ENCODE results near the gene RASGRP1. TPM values are rescaled to one million over a fixed set of nuclear protein-coding genes. Genes with fewer than 3 reads are reported as not detected.
A peak's percentile ranks its signal among the peaks of the same experiment; 100 is the strongest.

RASGRP1 gene
- total RNA-seq, 1 experiment from 2014 or later, result 0.85 TPM

GRCh38 chr15:38474155-38474757 lies 90.4 kb downstream of the RASGRP1 start:
- Histone ChIP-seq H2BK120ac (ENCODE audit: low read depth, low read length, poor library complexity, severe bottlenecking) (no peak overlapping the region), H4K5ac (ENCODE audit: insufficient read length, low read depth, low read length) (no peak overlapping the region), H4K20me1 (ENCODE audit: control insufficient read depth, insufficient read depth, insufficient read length) (no peaks in the 10 kb centered on the region), H3K23ac (ENCODE audit: insufficient read length, low read depth, low read length) (no peak overlapping the region), H2BK5ac (ENCODE audit: insufficient read length, low read length) (no peak overlapping the region), H3K4me1 (ENCODE audit: insufficient read depth, low read length) (no peaks in the 10 kb centered on the region), H2AK5ac (ENCODE audit: insufficient read length, low read length) (no peak overlapping the region), H2BK15ac (ENCODE audit: low read depth, low read length) (no peak overlapping the region), H3K23me2 (ENCODE audit: insufficient read length, low read depth, low read length, poor library complexity, severe bottlenecking) (no peaks in the 10 kb centered on the region), H2BK12ac (ENCODE audit: insufficient read length, low read depth, low read length) (no peak overlapping the region), H3K79me2 (ENCODE audit: insufficient read depth, low read length) (no peaks in the 10 kb centered on the region), H3K18ac (ENCODE audit: insufficient read length, low read depth, low read length) (no peak overlapping the region), H3K9me3 (ENCODE audit: control insufficient read depth, low read depth, low read length) (no peaks in the 10 kb centered on the region), H2AFZ (ENCODE audit: low read length) (no peak overlapping the region), H3K14ac (ENCODE audit: insufficient read depth, low read length) (no peak overlapping the region), H4K91ac (ENCODE audit: insufficient read length, low read depth, low read length) (no peak overlapping the region), H3K4me2 (ENCODE audit: insufficient read depth, insufficient read length, low read length) (no peak overlapping the region), H3K4ac (ENCODE audit: low read depth, low read length) (no peak overlapping the region), H3K27me3 (ENCODE audit: insufficient read depth, low read length) (no peaks in the 10 kb centered on the region; the same call in 1 of the 2 replicates), H3K56ac (ENCODE audit: insufficient read length, low read depth, low read length) (no peak overlapping the region), H4K8ac (replicated peaks; ENCODE audit: insufficient read length, low read depth, low read length) (no peak overlapping the region), H3K27ac (ENCODE audit: insufficient read length, low read depth, low read length) (no peak overlapping the region), H3K9ac (ENCODE audit: extremely low read depth, insufficient read length, low read length) (no peak overlapping the region), H2BK20ac (ENCODE audit: low read depth, low read length, poor library complexity, severe bottlenecking) (no peak overlapping the region), H3K79me1 (ENCODE audit: insufficient read depth, low read depth, low read length, poor library complexity, severe bottlenecking) (no peaks in the 10 kb centered on the region), H3T11ph (ENCODE audit: low read length) (no peak overlapping the region)
- H3K36me3 Mint-ChIP-seq (ENCODE audit: insufficient read depth in 1 of 3, low read depth in 3 of 3), result peaks cover 9 to 36% (median 33%) of the 10 kb centered on the region in 3 experiments
- no peak overlapping the region for H3K4me3 Mint-ChIP-seq
- WGBS (ENCODE audit: extremely low coverage, insufficient read length, low lambda C conversion rate), result no CpG with 5 or more reads among the region's 4 CpGs
- no peaks in the 10 kb centered on the region for H3K4me1 Mint-ChIP-seq
- no peaks in the 10 kb centered on the region for H3K27me3 Mint-ChIP-seq (ENCODE audit: low read depth)
- TF ChIP-seq CTCF (conservative IDR thresholded peaks at IDR 0.05), result peak; percentile 75
- no peaks in the 10 kb centered on the region for H3K9me3 Mint-ChIP-seq
- no peak for DNase-seq
- H3K27ac Mint-ChIP-seq, result no peak overlapping the region
